ENCODE results near the gene MRO. TPM values are rescaled to one million over a fixed set of nuclear protein-coding genes. Genes with fewer than 3 reads are reported as not detected.

The MRO gene
- total RNA-seq, 1 experiment from 2014 or later: not detected

GRCh38 chr18:50844960-50845359 is 25.1 kb upstream of the MRO start:
- no peak overlapping the region for H3K4me3 ChIP-seq (ENCODE audit: low read depth in 2 of 2, low read length in 2 of 2)
- no peak overlapping the region for H3K27ac ChIP-seq (ENCODE audit: low read length)
- H3K4me1 ChIP-seq (ENCODE audit: control insufficient read depth, insufficient read depth, low read length): no peaks in the 10 kb centered on the region
- no peaks in the 10 kb centered on the region for H3K36me3 ChIP-seq (ENCODE audit: control insufficient read depth, insufficient read depth, low read length)
- ATAC-seq: no peak
- CTCF ChIA-PET: no interaction called here
- no TSS peak for BruUV-seq (replicated peaks)
- no peaks in the 10 kb centered on the region for H3K9me3 ChIP-seq (ENCODE audit: control insufficient read depth, insufficient read depth, low read depth, low read length)
- POLR2A ChIA-PET: no interaction called here
- intact Hi-C loops (cut with micrococcal nuclease; ENCODE audit: unreplicated experiment): no loop called here
- H3K27me3 ChIP-seq (ENCODE audit: control insufficient read depth, insufficient read depth, low read length): no peaks in the 10 kb centered on the region
- DNase-seq (ENCODE audit: low read depth, low spot score): no peak
- in situ Hi-C loops (cut with HindIII; ENCODE audit: low pct_unique_long_range_greater_than_20kb, low sequenced_read_pairs): no loop called here
- TF ChIP-seq TCF7L2 (IDR thresholded peaks at IDR 0.05; ENCODE audit: low read depth, low read length) (no peak), POLR2AphosphoS5 (IDR thresholded peaks at IDR 0.05; ENCODE audit: low read depth, low read length) (no peak), REST (IDR thresholded peaks at IDR 0.05; ENCODE audit: insufficient read depth in 1 of 2, low read depth in 2 of 2, low read length in 1 of 2) (no peak), CTCF (IDR thresholded peaks at IDR 0.05) (no peak), SIN3A (IDR thresholded peaks at IDR 0.05; ENCODE audit: borderline replicate concordance, insufficient read depth, low read depth, low read length) (no peak)

GRCh38 chr18:50844554-50844953 is 24.7 kb upstream of the MRO start:
- Histone ChIP-seq H3K36me3 (ENCODE audit: control insufficient read depth, insufficient read depth, low read length) (no peaks in the 10 kb centered on the region), H3K4me1 (ENCODE audit: control insufficient read depth, insufficient read depth, low read length) (no peaks in the 10 kb centered on the region), H3K27me3 (ENCODE audit: control insufficient read depth, insufficient read depth, low read length) (no peaks in the 10 kb centered on the region), H3K27ac (ENCODE audit: low read length) (no peak overlapping the region), H3K4me3 (ENCODE audit: low read depth in 2 of 2, low read length in 2 of 2) (no peak overlapping the region), H3K9me3 (ENCODE audit: control insufficient read depth, insufficient read depth, low read depth, low read length) (no peaks in the 10 kb centered on the region)
- TF ChIP-seq POLR2AphosphoS5 (IDR thresholded peaks at IDR 0.05; ENCODE audit: low read depth, low read length): no peak
- TF ChIP-seq SIN3A (IDR thresholded peaks at IDR 0.05; ENCODE audit: borderline replicate concordance, insufficient read depth, low read depth, low read length): no peak
- no peak for TF ChIP-seq TCF7L2 (IDR thresholded peaks at IDR 0.05; ENCODE audit: low read depth, low read length)
- no peak for TF ChIP-seq CTCF (IDR thresholded peaks at IDR 0.05)
- TF ChIP-seq REST (IDR thresholded peaks at IDR 0.05; ENCODE audit: insufficient read depth in 1 of 2, low read depth in 2 of 2, low read length in 1 of 2): no peak
- no TSS peak for BruUV-seq (replicated peaks)
- CTCF ChIA-PET: no interaction called here
- POLR2A ChIA-PET: no interaction called here
- DNase-seq (ENCODE audit: low read depth, low spot score) (no peak), ATAC-seq (no peak)
- intact Hi-C loops (cut with micrococcal nuclease; ENCODE audit: unreplicated experiment): no loop called here
- in situ Hi-C loops (cut with HindIII; ENCODE audit: low pct_unique_long_range_greater_than_20kb, low sequenced_read_pairs): no loop called here
